IMR-90 (cell line): ENCODE measurements around the gene IFNA1. TPM values are rescaled to one million over a fixed set of nuclear protein-coding genes. Genes with fewer than 3 reads are reported as not detected.

Experiments
- ATAC-seq: fragments of 200-7000 bp; cut with Tn5 transposase; 2 replicates; pipeline ENCODE4 v1.9.1; 2020; ENCODE audit warnings: low read depth, mild to moderate bottlenecking, moderate library complexity
- BruUV-seq: library from RNA; stranded (reverse); fragments of 400-500 nt; replicated peaks from 2 replicates; lab custom pipeline; 2021; lab: Mats Ljungman, UMichigan
- CTCF ChIA-PET: fragments of 300-600 bp; formaldehyde crosslinking; extraction: SDS; loops from one replicate; lab custom pipeline; 2021; ENCODE audit warnings: antibody characterized with exemption; lab: Yijun Ruan, JAX
- POLR2A ChIA-PET: fragments of 300-600 bp; sonication (Branson Sonifier 250); formaldehyde crosslinking; loops from one replicate; lab custom pipeline; 2022; ENCODE audit warnings: antibody characterized with exemption; ENCODE audit not compliant: unreplicated experiment; lab: Charles Lee
- DNase-seq: peaks from one replicate; pipeline ENCODE4 v3.0.0; 2013
- H2AFZ ChIP-seq: replicated peaks from 2 replicates; pipeline ENCODE3; 2013; ENCODE audit warnings: low read length, mild to moderate bottlenecking; ENCODE audit not compliant: poor library complexity
- H2AK5ac ChIP-seq: 2 replicates; pipeline ENCODE4 v1.6.1; 2013; ENCODE audit warnings: low read depth, low read length, inconsistent platforms
- H2AK9ac ChIP-seq: replicated peaks from 2 replicates; pipeline ENCODE3; 2013; ENCODE audit warnings: mild to moderate bottlenecking, low read depth, low read length, moderate library complexity; ENCODE audit not compliant: poor library complexity
- H2BK120ac ChIP-seq: 2 replicates; pipeline ENCODE4 v1.6.1; 2013; ENCODE audit warnings: low read depth, low read length, inconsistent platforms
- H2BK15ac ChIP-seq: 3 replicates; pipeline ENCODE4 v1.6.1; 2013; ENCODE audit warnings: low read depth, low read length, inconsistent platforms
- H2BK20ac ChIP-seq: 2 replicates; pipeline ENCODE4 v1.6.1; 2013; ENCODE audit warnings: low read depth, mild to moderate bottlenecking, inconsistent platforms, low read length, moderate library complexity
- H2BK5ac ChIP-seq: 2 replicates; pipeline ENCODE4 v1.6.1; 2013; ENCODE audit warnings: mild to moderate bottlenecking, low read depth, low read length, inconsistent platforms; ENCODE audit not compliant: poor library complexity, severe bottlenecking
- H3K14ac ChIP-seq: replicated peaks from 2 replicates; pipeline ENCODE4 v1.6.1; 2013; ENCODE audit warnings: low read depth, low read length, inconsistent platforms
- H3K18ac ChIP-seq: 2 replicates; pipeline ENCODE4 v1.6.1; 2013; ENCODE audit warnings: low read depth, low read length, control low read depth
- H3K23ac ChIP-seq: 2 replicates; pipeline ENCODE4 v1.6.1; 2013; ENCODE audit warnings: low read depth, low read length, inconsistent platforms
- H3K27ac ChIP-seq: 2 replicates; pipeline ENCODE4 v1.5.1; 2013; ENCODE audit warnings: mild to moderate bottlenecking, control low read depth, low read length; ENCODE audit not compliant: insufficient read depth
- H3K27me3 ChIP-seq: 2 replicates; pipeline ENCODE4 v1.6.1; 2013; ENCODE audit warnings: low read length; ENCODE audit not compliant: control insufficient read depth, insufficient read depth
- H3K36me3 ChIP-seq: 2 replicates; pipeline ENCODE4 v1.6.1; 2013; ENCODE audit warnings: low read length, mixed read lengths; ENCODE audit not compliant: control insufficient read depth, insufficient read depth
- H3K4ac ChIP-seq: 2 replicates; pipeline ENCODE4 v1.6.1; 2013; ENCODE audit warnings: low read depth, low read length, inconsistent platforms
- H3K4me1 ChIP-seq: 2 replicates; pipeline ENCODE4 v1.6.1; 2013; ENCODE audit warnings: low read length, mixed read lengths; ENCODE audit not compliant: control insufficient read depth, insufficient read depth
- H3K4me2 ChIP-seq: 2 replicates; pipeline ENCODE4 v1.6.1; 2013; ENCODE audit warnings: low read depth, mild to moderate bottlenecking, control low read depth, low read length, moderate library complexity
- H3K4me3 ChIP-seq: 2 replicates; pipeline ENCODE4 v1.5.1; 2013; ENCODE audit warnings: low read depth, mild to moderate bottlenecking, control low read depth, low read length, moderate library complexity; ENCODE audit not compliant: insufficient read depth
- H3K56ac ChIP-seq: 2 replicates; pipeline ENCODE4 v1.6.1; 2013; ENCODE audit warnings: low read length, inconsistent platforms; ENCODE audit not compliant: insufficient read depth; ENCODE audit errors: extremely low read depth
- H3K79me1 ChIP-seq, 2 experiments: 2 replicates each; pipeline ENCODE4 v1.6.1; 2013; ENCODE audit warnings: low read length in 2 of 2, inconsistent platforms in 1 of 2, low read depth in 1 of 2
- H3K9ac ChIP-seq: 2 replicates; pipeline ENCODE4 v1.6.1; 2013; ENCODE audit warnings: low read depth, low read length, control low read depth
- H3K9me1 ChIP-seq: 2 replicates; pipeline ENCODE4 v1.6.1; 2013; ENCODE audit warnings: low read length, inconsistent platforms; ENCODE audit not compliant: insufficient read depth
- H3K9me3 ChIP-seq: 2 replicates; pipeline ENCODE4 v1.6.1; 2013; ENCODE audit warnings: low read length; ENCODE audit not compliant: control insufficient read depth, insufficient read depth
- H4K20me1 ChIP-seq: 2 replicates; pipeline ENCODE4 v1.6.1; 2013; ENCODE audit warnings: low read length, inconsistent platforms; ENCODE audit not compliant: insufficient read depth
- H4K5ac ChIP-seq: 2 replicates; pipeline ENCODE4 v1.6.1; 2013; ENCODE audit warnings: mild to moderate bottlenecking, low read depth, low read length, control low read depth
- H4K8ac ChIP-seq, 2 experiments: 2 replicates each; pipeline ENCODE4 v1.6.1; 2013; ENCODE audit warnings: low read depth in 2 of 2, low read length in 2 of 2, control low read depth in 1 of 2, inconsistent platforms in 1 of 2
- H4K91ac ChIP-seq: 2 replicates; pipeline ENCODE4 v1.6.1; 2013; ENCODE audit warnings: low read depth, low read length, inconsistent platforms; ENCODE audit not compliant: insufficient read depth
- BHLHE40 ChIP-seq: fragments of 150-350 bp; IDR thresholded peaks from 2 replicates; pipeline ENCODE4 v1.6.1; 2016; ENCODE audit warnings: mild to moderate bottlenecking, low read depth, low read length
- CHD1 ChIP-seq: IDR thresholded peaks from 2 replicates; pipeline ENCODE4 v1.6.1; 2012; ENCODE audit warnings: low read depth, low read length, improper control_type of control experiment
- FOS ChIP-seq: fragments of 150-350 bp; IDR thresholded peaks from 2 replicates; pipeline ENCODE4 v1.6.1; 2016; ENCODE audit warnings: low read depth, low read length
- MAFK ChIP-seq: IDR thresholded peaks from 2 replicates; pipeline ENCODE4 v1.6.1; 2012; ENCODE audit warnings: low read depth, low read length, improper control_type of control experiment
- MAZ ChIP-seq: IDR thresholded peaks from 2 replicates; pipeline ENCODE4 v1.6.1; 2012; ENCODE audit warnings: low read depth, mild to moderate bottlenecking, low read length, improper control_type of control experiment, moderate library complexity, borderline replicate concordance
- MXI1 ChIP-seq: IDR thresholded peaks from 2 replicates; pipeline ENCODE4 v1.6.1; 2012; ENCODE audit warnings: low read depth, mild to moderate bottlenecking, low read length, moderate library complexity, borderline replicate concordance
- RAD21 ChIP-seq: IDR thresholded peaks from 2 replicates; pipeline ENCODE4 v1.6.1; 2012; ENCODE audit warnings: low read length, improper control_type of control experiment
- RFX5 ChIP-seq: IDR thresholded peaks from 2 replicates; pipeline ENCODE4 v1.8.0; 2012; ENCODE audit warnings: low read depth, mild to moderate bottlenecking, low read length, moderate library complexity
- dilution Hi-C: fragments of 300-500 bp; cut with HindIII; formaldehyde crosslinking; loops from one replicate; pipeline ENCODE4 v1.14.3; 2018; ENCODE audit warnings: low sequenced_read_pairs; ENCODE audit not compliant: unreplicated experiment
- in situ Hi-C: fragments of 300-500 bp; cut with MboI; formaldehyde crosslinking; loops from 3 replicates; pipeline ENCODE4 v1.14.3; 2019; ENCODE audit warnings: low sequenced_read_pairs, inconsistent platforms, mixed read lengths
- intact Hi-C: fragments of 100-400 bp; cut with micrococcal nuclease; formaldehyde crosslinking; loops from 2 replicates; pipeline ENCODE4 v1.10.0; 2022
- polyA plus RNA-seq, 3 experiments: library from polyadenylated mRNA; depleted of rRNA; stranded (reverse); fragments of >200 nt; gene quantifications; 2 replicates each; pipeline ENCODE4 v1.2.3, GENCODE V29; 2012; ENCODE audit warnings: low replicate concordance in 1 of 3
- total RNA-seq: library from RNA; depleted of rRNA; stranded (reverse); fragments of >200 nt; gene quantifications from 2 replicates; pipeline ENCODE4 v1.2.3, GENCODE V29; 2012
- TF ChIP-seq, protein P1 (sequence below): fragments of 150-350 bp; IDR thresholded peaks from 2 replicates; pipeline ENCODE4 v1.6.1; 2016; ENCODE audit warnings: low read depth, mild to moderate bottlenecking, low read length, moderate library complexity, borderline replicate concordance
- TF ChIP-seq, protein P2 (sequence below): fragments of 150-350 bp; IDR thresholded peaks from 2 replicates; pipeline ENCODE4 v1.6.1; 2017; ENCODE audit warnings: mild to moderate bottlenecking, antibody characterized with exemption, low read length, low read depth
- TF ChIP-seq, protein P3 (sequence below): conservative IDR thresholded peaks from 2 replicates; pipeline ENCODE4 v1.5.1; 2012; ENCODE audit warnings: mild to moderate bottlenecking, low read depth, low read length, improper control_type of control experiment

Gene IFNA1
- total and polyA plus RNA-seq, 2 of the 4 experiments (the other 2 are of a cell fraction), result not detected

DNA sequence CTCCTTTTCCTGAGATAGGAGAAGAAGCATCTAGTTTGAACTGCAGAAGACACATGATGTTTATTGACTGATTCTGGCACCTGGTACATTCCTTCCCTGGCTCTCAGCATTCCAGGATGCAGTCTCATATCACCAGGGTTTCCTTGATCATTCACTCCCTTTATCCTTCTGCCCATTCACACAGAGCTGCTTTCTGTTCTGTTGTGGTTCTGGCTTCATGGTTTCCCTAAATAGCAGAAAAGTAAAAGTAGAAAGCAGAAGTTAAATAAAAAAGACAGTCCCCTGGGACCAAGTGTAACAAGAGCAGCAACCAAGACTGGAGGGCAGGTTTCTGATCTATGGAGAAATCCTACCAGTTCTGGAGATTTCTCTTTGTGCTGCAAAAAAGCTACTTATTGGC is 28.1 kb upstream of the IFNA1 start:
- Histone ChIP-seq H3K27ac (no peak overlapping the region), H2BK5ac (no peak overlapping the region), H2AK9ac (no peak overlapping the region), H2BK120ac (no peak overlapping the region), H3K4ac (no peak overlapping the region), H3K23ac (no peak overlapping the region), H3K9ac (no peak overlapping the region), H2AK5ac (no peak overlapping the region), H3K56ac (no peak overlapping the region), H4K20me1 (no peaks in the 10 kb centered on the region), H3K4me1 (no peaks in the 10 kb centered on the region), H2AFZ (no peak overlapping the region), H3K9me3 (no peaks in the 10 kb centered on the region), H4K91ac (no peak overlapping the region), H3K18ac (no peak overlapping the region), H3K14ac (no peak overlapping the region), H3K27me3 (peaks cover 18% of the 10 kb centered on the region), H4K5ac (no peak overlapping the region), H3K4me2 (no peak overlapping the region), H3K4me3 (no peak overlapping the region), H4K8ac (no peak overlapping the region), H2BK20ac (no peak overlapping the region), H3K9me1 (no peaks in the 10 kb centered on the region), H2BK15ac (no peak overlapping the region), H3K79me1 (no peaks in the 10 kb centered on the region), H3K36me3 (no peaks in the 10 kb centered on the region)
- dilution Hi-C loops, result no loop called here
- in situ Hi-C loops, result no loop called here
- ChIA-PET CTCF (interaction anchor here (0.6 kb wide), 1 partner anchor 36 kb away, joined by 4 read pairs; no protein-coding TSS in a partner anchor), POLR2A (no interaction called here)
- intact Hi-C loops, result no loop called here
- no peak for TF ChIP-seq MAZ
- no peak for TF ChIP-seq RFX5
- TF ChIP-seq BHLHE40, result no peak
- TF ChIP-seq FOS, result no peak
- TF ChIP-seq MXI1, result no peak
- TF ChIP-seq, protein P1, sequence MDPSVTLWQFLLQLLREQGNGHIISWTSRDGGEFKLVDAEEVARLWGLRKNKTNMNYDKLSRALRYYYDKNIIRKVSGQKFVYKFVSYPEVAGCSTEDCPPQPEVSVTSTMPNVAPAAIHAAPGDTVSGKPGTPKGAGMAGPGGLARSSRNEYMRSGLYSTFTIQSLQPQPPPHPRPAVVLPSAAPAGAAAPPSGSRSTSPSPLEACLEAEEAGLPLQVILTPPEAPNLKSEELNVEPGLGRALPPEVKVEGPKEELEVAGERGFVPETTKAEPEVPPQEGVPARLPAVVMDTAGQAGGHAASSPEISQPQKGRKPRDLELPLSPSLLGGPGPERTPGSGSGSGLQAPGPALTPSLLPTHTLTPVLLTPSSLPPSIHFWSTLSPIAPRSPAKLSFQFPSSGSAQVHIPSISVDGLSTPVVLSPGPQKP, result no peak
- TF ChIP-seq MAFK, result no peak
- TF ChIP-seq, protein P2, sequence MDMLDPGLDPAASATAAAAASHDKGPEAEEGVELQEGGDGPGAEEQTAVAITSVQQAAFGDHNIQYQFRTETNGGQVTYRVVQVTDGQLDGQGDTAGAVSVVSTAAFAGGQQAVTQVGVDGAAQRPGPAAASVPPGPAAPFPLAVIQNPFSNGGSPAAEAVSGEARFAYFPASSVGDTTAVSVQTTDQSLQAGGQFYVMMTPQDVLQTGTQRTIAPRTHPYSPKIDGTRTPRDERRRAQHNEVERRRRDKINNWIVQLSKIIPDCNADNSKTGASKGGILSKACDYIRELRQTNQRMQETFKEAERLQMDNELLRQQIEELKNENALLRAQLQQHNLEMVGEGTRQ, result no peak
- TF ChIP-seq CHD1, result no peak
- TF ChIP-seq, protein P3, sequence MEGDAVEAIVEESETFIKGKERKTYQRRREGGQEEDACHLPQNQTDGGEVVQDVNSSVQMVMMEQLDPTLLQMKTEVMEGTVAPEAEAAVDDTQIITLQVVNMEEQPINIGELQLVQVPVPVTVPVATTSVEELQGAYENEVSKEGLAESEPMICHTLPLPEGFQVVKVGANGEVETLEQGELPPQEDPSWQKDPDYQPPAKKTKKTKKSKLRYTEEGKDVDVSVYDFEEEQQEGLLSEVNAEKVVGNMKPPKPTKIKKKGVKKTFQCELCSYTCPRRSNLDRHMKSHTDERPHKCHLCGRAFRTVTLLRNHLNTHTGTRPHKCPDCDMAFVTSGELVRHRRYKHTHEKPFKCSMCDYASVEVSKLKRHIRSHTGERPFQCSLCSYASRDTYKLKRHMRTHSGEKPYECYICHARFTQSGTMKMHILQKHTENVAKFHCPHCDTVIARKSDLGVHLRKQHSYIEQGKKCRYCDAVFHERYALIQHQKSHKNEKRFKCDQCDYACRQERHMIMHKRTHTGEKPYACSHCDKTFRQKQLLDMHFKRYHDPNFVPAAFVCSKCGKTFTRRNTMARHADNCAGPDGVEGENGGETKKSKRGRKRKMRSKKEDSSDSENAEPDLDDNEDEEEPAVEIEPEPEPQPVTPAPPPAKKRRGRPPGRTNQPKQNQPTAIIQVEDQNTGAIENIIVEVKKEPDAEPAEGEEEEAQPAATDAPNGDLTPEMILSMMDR, result no peak
- no peak for TF ChIP-seq RAD21
- DNase-seq, result no peak
- BruUV-seq, result no TSS peak
- no peak for ATAC-seq
